Neural progenitor cell (in vitro differentiated cells): ENCODE data around the gene ABCG8. TPM values are rescaled to one million over a fixed set of nuclear protein-coding genes. Genes with fewer than 3 reads are reported as not detected.

Experiments used
- DNase-seq: peaks from one replicate; pipeline ENCODE4 v3.0.0-alpha.2; 2016; ENCODE audit warnings: low spot score
- H2AFZ ChIP-seq: fragments of 200-600 bp; sonication (generic); replicated peaks from 2 replicates; pipeline ENCODE4 v1.6.1; 2016; ENCODE audit warnings: antibody characterized with exemption
- H3F3A ChIP-seq: fragments of 200-600 bp; sonication (generic); 2 replicates; pipeline ENCODE4 v1.6.1; 2016; ENCODE audit warnings: antibody characterized with exemption, low read depth
- H3K27ac ChIP-seq: fragments of 200-600 bp; sonication (generic); 2 replicates; pipeline ENCODE4 v1.5.1; 2016; ENCODE audit warnings: mild to moderate bottlenecking
- H3K27me3 ChIP-seq: fragments of 200-600 bp; sonication (generic); 2 replicates; pipeline ENCODE4 v1.6.1; 2016; ENCODE audit warnings: mild to moderate bottlenecking, moderate library complexity
- H3K36me3 ChIP-seq: fragments of 200-600 bp; sonication (generic); 2 replicates; pipeline ENCODE4 v1.5.1; 2016
- H3K4me1 ChIP-seq: fragments of 200-600 bp; sonication (generic); 2 replicates; pipeline ENCODE4 v1.6.1; 2016; ENCODE audit warnings: mixed run types
- H3K4me2 ChIP-seq: fragments of 200-600 bp; sonication (generic); 2 replicates; pipeline ENCODE4 v1.6.1; 2016
- H3K4me3 ChIP-seq: fragments of 200-600 bp; sonication (generic); 2 replicates; pipeline ENCODE4 v1.5.1; 2016
- H3K79me2 ChIP-seq: fragments of 200-600 bp; sonication (generic); 2 replicates; pipeline ENCODE4 v1.6.1; 2016; ENCODE audit warnings: low read depth
- H3K9ac ChIP-seq: fragments of 200-600 bp; sonication (generic); 2 replicates; pipeline ENCODE4 v1.6.1; 2016
- H3K9me3 ChIP-seq: fragments of 200-600 bp; sonication (generic); 2 replicates; pipeline ENCODE4 v1.5.1; 2016; ENCODE audit warnings: low read depth
- H4K20me1 ChIP-seq: fragments of 200-600 bp; sonication (generic); 2 replicates; pipeline ENCODE4 v1.6.1; 2016; ENCODE audit warnings: low read depth
- H3K27ac Mint-ChIP-seq: 3 replicates; pipeline ENCODE4 v1.8.0; 2021; ENCODE audit warnings: mixed read lengths
- H3K27me3 Mint-ChIP-seq: 2 replicates; pipeline ENCODE4 v1.8.0; 2022; ENCODE audit warnings: low read depth, mild to moderate bottlenecking, inconsistent platforms, moderate library complexity, mixed read lengths; ENCODE audit not compliant: insufficient read depth
- H3K36me3 Mint-ChIP-seq: 3 replicates; pipeline ENCODE4 v1.8.0; 2021; ENCODE audit warnings: mixed read lengths
- H3K4me1 Mint-ChIP-seq: 3 replicates; pipeline ENCODE4 v1.8.0; 2021; ENCODE audit warnings: mixed read lengths
- H3K4me3 Mint-ChIP-seq: 3 replicates; pipeline ENCODE4 v1.8.0; 2021; ENCODE audit warnings: mild to moderate bottlenecking, moderate library complexity, mixed read lengths
- H3K9me3 Mint-ChIP-seq: 3 replicates; pipeline ENCODE4 v1.8.0; 2020; ENCODE audit warnings: mixed read lengths
- EZH2 ChIP-seq: fragments of 200-600 bp; sonication (generic); IDR thresholded peaks from 2 replicates; pipeline ENCODE4 v1.6.1; 2017; ENCODE audit warnings: antibody characterized with exemption, mild to moderate bottlenecking, moderate library complexity
- EZH2phosphoT487 ChIP-seq: fragments of 200-600 bp; sonication (generic); IDR thresholded peaks from 2 replicates; pipeline ENCODE4 v1.6.1; 2017; ENCODE audit warnings: antibody characterized with exemption
- total RNA-seq: library from RNA; depleted of rRNA; stranded (reverse); fragments of >200 nt; gene quantifications from 2 replicates; pipeline ENCODE4 v1.2.3, GENCODE V29; 2015; ENCODE audit warnings: low replicate concordance
- TF ChIP-seq, protein P1 (sequence below): fragments of 200-600 bp; sonication (generic); IDR thresholded peaks from 2 replicates; pipeline ENCODE4 v1.5.1; 2017; ENCODE audit warnings: antibody characterized with exemption, mild to moderate bottlenecking

The ABCG8 gene
- total RNA-seq, 1 donor from 2014 or later, result not detected

DNA sequence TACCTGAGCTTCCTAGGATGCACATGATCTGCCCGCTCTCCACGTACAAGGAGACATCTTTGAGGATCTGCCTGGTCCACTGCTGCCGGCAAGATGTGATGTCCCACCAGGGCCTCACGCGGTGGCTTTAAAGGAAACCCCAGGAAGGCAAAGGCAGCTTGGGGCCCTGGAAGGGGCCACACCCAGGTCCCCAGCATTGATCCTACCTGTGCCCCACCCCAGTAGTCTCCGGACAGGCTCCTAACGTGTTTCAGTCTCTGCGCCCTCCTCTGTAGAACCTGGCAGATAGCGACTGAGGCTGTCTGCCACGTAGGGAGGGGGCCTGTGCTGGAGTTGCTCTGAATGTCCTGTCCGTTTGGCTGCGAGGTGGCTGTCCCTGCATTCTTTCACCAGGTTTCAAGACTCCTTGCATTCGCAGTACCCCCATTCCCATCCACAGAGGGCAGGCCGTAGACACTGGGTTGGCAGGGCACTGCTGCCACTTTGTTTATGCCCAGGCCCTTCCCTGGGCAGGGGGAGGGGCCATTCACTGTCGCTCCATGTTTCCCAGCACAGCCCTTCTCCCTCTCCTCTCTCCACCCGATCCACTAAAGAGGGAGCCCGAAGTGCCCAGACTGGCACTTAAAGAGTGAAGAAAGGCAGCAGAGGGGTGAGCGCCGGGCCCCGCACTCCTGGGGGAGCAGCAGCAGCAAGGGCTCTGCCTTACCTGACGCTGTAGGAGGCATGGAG lies 776 bp upstream of the ABCG8 start:
- no peaks in the 10 kb centered on the region for H3F3A ChIP-seq
- H3K4me3 ChIP-seq, result no peak overlapping the region
- Mint-ChIP-seq H3K9me3 (peaks cover 4% of the 10 kb centered on the region), H3K4me3 (no peak overlapping the region), H3K4me1 (peaks cover 10% of the 10 kb centered on the region), H3K27me3 (no peaks in the 10 kb centered on the region), H3K27ac (no peak overlapping the region), H3K36me3 (no peaks in the 10 kb centered on the region)
- no peak overlapping the region for H3K4me2 ChIP-seq
- TF ChIP-seq EZH2phosphoT487, result no peak
- TF ChIP-seq, protein P1, sequence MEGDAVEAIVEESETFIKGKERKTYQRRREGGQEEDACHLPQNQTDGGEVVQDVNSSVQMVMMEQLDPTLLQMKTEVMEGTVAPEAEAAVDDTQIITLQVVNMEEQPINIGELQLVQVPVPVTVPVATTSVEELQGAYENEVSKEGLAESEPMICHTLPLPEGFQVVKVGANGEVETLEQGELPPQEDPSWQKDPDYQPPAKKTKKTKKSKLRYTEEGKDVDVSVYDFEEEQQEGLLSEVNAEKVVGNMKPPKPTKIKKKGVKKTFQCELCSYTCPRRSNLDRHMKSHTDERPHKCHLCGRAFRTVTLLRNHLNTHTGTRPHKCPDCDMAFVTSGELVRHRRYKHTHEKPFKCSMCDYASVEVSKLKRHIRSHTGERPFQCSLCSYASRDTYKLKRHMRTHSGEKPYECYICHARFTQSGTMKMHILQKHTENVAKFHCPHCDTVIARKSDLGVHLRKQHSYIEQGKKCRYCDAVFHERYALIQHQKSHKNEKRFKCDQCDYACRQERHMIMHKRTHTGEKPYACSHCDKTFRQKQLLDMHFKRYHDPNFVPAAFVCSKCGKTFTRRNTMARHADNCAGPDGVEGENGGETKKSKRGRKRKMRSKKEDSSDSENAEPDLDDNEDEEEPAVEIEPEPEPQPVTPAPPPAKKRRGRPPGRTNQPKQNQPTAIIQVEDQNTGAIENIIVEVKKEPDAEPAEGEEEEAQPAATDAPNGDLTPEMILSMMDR, result no peak
- TF ChIP-seq EZH2, result no peak
- H3K27ac ChIP-seq, result no peak overlapping the region
- no peaks in the 10 kb centered on the region for H4K20me1 ChIP-seq
- no peaks in the 10 kb centered on the region for H3K4me1 ChIP-seq
- DNase-seq, result no peak
- peak overlapping the region; percentile 17 for H2AFZ ChIP-seq
- no peaks in the 10 kb centered on the region for H3K79me2 ChIP-seq
- H3K9ac ChIP-seq, result no peak overlapping the region
- H3K27me3 ChIP-seq, result no peaks in the 10 kb centered on the region
- no peaks in the 10 kb centered on the region for H3K9me3 ChIP-seq
- H3K36me3 ChIP-seq, result no peaks in the 10 kb centered on the region

DNA sequence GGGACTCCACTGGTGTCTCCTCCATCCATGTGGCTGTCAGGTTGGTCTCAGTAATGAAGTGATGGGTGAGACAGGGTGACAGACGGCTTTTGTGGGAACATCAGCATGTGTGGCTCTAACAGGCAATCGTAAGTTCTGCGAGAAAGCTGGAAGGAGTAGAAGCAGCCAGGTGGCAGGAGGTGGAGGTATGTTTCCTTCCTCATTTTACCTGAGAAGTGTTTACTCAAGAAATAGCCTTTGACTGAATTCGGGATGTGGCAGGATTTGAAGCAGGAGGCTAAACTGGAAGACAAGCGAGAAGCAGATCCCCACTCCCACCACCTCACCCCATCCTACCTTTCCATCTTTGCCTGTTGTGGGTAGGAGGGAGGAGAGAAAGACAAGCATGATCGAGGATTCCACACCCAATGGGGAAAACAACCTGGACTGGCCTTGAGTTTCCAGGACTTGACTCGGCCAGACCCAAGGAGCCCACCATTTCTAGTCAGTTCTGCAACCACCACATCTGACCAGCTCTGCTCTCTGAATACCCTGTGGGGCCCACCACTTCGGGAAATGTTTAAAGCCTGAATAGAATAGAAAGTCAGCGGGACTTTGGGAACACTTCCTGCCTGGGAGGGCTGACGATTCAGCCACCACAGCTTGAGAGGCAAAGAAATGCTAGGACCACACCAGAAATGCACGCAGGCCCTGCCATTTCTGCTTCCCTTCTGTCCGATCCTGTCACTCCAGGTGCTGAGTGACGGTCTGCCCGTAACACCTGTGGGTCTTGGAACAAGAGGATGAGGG lies 1.2 kb downstream of the ABCG8 start:
- TF ChIP-seq EZH2phosphoT487, result no peak
- TF ChIP-seq, protein P1, result no peak
- H3F3A ChIP-seq, result no peaks in the 10 kb centered on the region
- Mint-ChIP-seq H3K4me1 (peaks cover 10% of the 10 kb centered on the region), H3K9me3 (peaks cover 4% of the 10 kb centered on the region), H3K27me3 (no peaks in the 10 kb centered on the region), H3K27ac (peak overlapping the region; percentile 42), H3K4me3 (no peak overlapping the region), H3K36me3 (no peaks in the 10 kb centered on the region)
- no peaks in the 10 kb centered on the region for H3K9me3 ChIP-seq
- no peaks in the 10 kb centered on the region for H3K36me3 ChIP-seq
- H3K79me2 ChIP-seq, result no peaks in the 10 kb centered on the region
- H3K9ac ChIP-seq, result no peak overlapping the region
- no peak overlapping the region for H3K27ac ChIP-seq
- no peak for DNase-seq
- H2AFZ ChIP-seq, result peak overlapping the region; percentile 42
- H4K20me1 ChIP-seq, result no peaks in the 10 kb centered on the region
- no peak overlapping the region for H3K4me2 ChIP-seq
- H3K4me1 ChIP-seq, result no peaks in the 10 kb centered on the region
- H3K27me3 ChIP-seq, result no peaks in the 10 kb centered on the region
- no peak overlapping the region for H3K4me3 ChIP-seq

DNA sequence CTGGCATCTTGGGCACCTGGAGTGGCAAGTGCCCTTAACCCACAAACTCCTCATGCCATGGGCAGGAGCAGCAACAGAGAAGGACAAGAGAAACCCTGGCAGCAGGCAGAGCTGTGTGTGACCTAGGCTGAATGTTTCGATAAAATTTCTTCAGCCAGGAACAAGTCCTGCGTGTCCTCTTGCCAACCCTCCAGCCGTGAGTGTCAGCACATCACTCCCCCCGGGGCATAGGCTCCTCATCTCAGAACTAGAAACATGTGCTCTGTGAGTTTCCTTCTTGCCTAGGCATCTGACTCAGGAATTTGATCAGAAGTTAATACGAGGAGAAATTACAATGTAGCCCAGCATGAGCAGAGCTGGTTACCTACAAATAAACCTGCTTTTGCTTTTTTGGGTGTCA lies 2.2 kb downstream of the ABCG8 start:
- no peaks in the 10 kb centered on the region for H3K9me3 Mint-ChIP-seq
- no peak overlapping the region for H3K27ac Mint-ChIP-seq
- H3K4me1 ChIP-seq, result no peaks in the 10 kb centered on the region
- no peak overlapping the region for H3K4me2 ChIP-seq
- H3K27me3 Mint-ChIP-seq, result no peaks in the 10 kb centered on the region
- peaks cover 10% of the 10 kb centered on the region for H3K4me1 Mint-ChIP-seq
- no peaks in the 10 kb centered on the region for H4K20me1 ChIP-seq
- H3K27me3 ChIP-seq, result no peaks in the 10 kb centered on the region
- no peak overlapping the region for H3K9ac ChIP-seq
- DNase-seq, result no peak
- H3F3A ChIP-seq, result no peaks in the 10 kb centered on the region
- H3K4me3 Mint-ChIP-seq, result no peak overlapping the region
- no peaks in the 10 kb centered on the region for H3K36me3 ChIP-seq
- no peak overlapping the region for H3K27ac ChIP-seq
- no peaks in the 10 kb centered on the region for H3K79me2 ChIP-seq
- no peaks in the 10 kb centered on the region for H3K36me3 Mint-ChIP-seq
- H3K4me3 ChIP-seq, result no peak overlapping the region
- H2AFZ ChIP-seq, result no peak overlapping the region
- no peaks in the 10 kb centered on the region for H3K9me3 ChIP-seq
- TF ChIP-seq EZH2phosphoT487 (no peak), EZH2 (no peak)
